ENCODE data around the gene ALDH1L1. TPM values are rescaled to one million over a fixed set of nuclear protein-coding genes. Genes with fewer than 3 reads are reported as not detected.

The ALDH1L1 gene
- total and polyA plus RNA-seq, 8 donors = 1.4 to 17.4 (median 5.2) TPM

DNA sequence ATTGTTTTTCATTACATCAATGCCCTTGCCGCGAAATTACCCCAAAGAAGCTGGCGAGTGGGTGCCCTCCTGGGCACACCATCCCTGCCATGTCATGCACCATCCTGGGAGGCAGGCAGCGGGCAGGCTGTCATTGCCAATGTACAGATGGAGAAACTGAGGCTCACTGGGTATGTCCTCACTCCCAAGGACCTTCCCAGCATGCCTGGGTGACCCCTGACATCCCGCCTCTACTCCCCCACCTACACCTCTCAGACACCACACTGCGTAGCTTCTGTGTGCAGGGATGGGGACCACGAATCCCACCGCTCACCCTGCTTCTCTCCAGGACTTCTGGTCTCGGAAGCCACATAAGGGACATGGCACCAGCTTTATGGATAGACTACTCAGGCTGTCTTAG is 55.5 kb downstream of the ALDH1L1 start:
- TF ChIP-seq EP300 (IDR thresholded peaks at IDR 0.05) = no peak
- TF ChIP-seq, protein P1, sequence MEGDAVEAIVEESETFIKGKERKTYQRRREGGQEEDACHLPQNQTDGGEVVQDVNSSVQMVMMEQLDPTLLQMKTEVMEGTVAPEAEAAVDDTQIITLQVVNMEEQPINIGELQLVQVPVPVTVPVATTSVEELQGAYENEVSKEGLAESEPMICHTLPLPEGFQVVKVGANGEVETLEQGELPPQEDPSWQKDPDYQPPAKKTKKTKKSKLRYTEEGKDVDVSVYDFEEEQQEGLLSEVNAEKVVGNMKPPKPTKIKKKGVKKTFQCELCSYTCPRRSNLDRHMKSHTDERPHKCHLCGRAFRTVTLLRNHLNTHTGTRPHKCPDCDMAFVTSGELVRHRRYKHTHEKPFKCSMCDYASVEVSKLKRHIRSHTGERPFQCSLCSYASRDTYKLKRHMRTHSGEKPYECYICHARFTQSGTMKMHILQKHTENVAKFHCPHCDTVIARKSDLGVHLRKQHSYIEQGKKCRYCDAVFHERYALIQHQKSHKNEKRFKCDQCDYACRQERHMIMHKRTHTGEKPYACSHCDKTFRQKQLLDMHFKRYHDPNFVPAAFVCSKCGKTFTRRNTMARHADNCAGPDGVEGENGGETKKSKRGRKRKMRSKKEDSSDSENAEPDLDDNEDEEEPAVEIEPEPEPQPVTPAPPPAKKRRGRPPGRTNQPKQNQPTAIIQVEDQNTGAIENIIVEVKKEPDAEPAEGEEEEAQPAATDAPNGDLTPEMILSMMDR (IDR thresholded peaks at IDR 0.05) = no peak
- TF ChIP-seq POLR2A (IDR thresholded peaks at IDR 0.05) = no peak
- no peak for TF ChIP-seq POLR2AphosphoS5 (IDR thresholded peaks at IDR 0.05)
- no peaks in the 10 kb centered on the region for H3K9me3 ChIP-seq
- H3K4me3 ChIP-seq = no peak overlapping the region
- no peak overlapping the region for H3K27ac ChIP-seq
- peak in 1 of 2 donors; percentile 15 for DNase-seq
- H3K4me1 ChIP-seq = peaks cover 6 to 14% (median 12%) of the 10 kb centered on the region in 4 donors
- intact Hi-C loops (cut with DNase I; ENCODE audit: low total_unique reads) = loop anchor here (10.0 kb wide), 1 partner anchor 270 kb away; the partner anchor contains the start of gene CFAP100
- 81 to 95% (median 84%) methylated on average over 9 of the region's 9 CpGs for WGBS, 5 donors
- peaks cover 0 to 3% (median 0%) of the 10 kb centered on the region in 4 donors for H3K36me3 ChIP-seq
- H3K27me3 ChIP-seq = no peaks in the 10 kb centered on the region

DNA sequence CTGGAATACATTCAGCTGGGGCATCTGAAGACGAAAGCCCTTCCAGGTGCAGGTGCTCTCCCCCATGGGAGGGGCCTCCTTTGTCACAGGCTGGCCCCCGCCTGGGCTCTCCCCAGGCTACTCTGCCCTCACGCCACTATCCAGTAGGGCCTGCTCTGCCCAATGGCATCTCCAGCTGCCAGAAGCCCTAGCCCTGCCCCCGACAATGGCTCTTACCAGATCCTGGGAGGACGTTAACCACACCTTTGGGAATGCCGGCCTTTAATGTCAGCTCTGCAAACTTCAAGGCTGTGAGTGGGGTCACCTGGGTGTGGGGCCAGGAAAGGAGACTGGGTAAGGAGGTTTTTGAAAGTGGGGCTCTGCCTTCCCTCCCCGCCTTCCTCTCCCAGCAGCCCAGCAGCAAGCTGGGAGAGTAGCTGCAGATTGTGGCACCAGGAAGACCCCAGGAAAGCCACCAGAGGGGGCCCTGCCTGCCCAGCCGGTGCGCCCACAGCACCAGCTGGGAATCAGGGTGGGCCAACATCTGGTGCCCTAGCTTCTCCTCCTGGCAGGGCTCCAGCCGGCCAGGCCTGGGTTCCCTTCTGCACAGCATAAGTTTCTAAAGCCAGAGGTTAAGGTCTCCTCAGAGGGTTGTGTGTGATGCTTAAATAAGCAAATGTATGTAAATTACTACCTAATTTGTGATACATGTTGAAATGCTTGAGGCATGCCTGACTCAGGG is 56.1 kb downstream of the ALDH1L1 start:
- DNase-seq = peak in 1 of 2 donors; percentile 17
- H3K36me3 ChIP-seq = peaks cover 0 to 3% (median 0%) of the 10 kb centered on the region in 4 donors
- H3K4me3 ChIP-seq = no peak overlapping the region
- 56 to 67% (median 66%) methylated on average over 9 to 10 of the region's 10 CpGs for WGBS, 5 donors
- intact Hi-C loops (cut with DNase I; ENCODE audit: low total_unique reads) = loop anchor here (10.0 kb wide), 1 partner anchor 270 kb away; the partner anchor contains the start of gene CFAP100
- no peak overlapping the region for H3K27ac ChIP-seq
- H3K27me3 ChIP-seq = no peaks in the 10 kb centered on the region
- no peaks in the 10 kb centered on the region for H3K9me3 ChIP-seq
- TF ChIP-seq, protein P1 (IDR thresholded peaks at IDR 0.05) = no peak
- no peak for TF ChIP-seq POLR2AphosphoS5 (IDR thresholded peaks at IDR 0.05)
- no peak for TF ChIP-seq POLR2A (IDR thresholded peaks at IDR 0.05)
- TF ChIP-seq EP300 (IDR thresholded peaks at IDR 0.05) = no peak
- peaks cover 4 to 8% (median 7%) of the 10 kb centered on the region in 4 donors for H3K4me1 ChIP-seq

DNA sequence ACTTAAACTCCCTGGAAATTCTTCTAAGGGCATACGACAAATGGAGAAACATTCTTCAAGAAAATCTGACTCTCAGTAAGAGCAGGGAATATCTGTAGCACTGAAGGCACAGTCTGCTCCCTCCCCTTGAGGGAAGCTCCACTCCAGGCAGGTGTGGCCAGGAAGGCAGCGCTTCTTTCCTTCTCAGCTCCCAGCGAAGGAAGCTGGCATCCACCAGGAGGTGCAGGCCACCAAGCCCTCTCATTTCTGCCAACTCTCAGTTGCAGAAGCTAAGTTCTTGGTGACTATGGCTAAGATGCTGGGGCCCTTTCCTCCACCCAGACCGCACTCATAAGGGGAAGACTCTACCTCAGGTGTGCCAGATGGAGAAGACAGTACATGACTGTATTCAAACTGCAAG is 58.8 kb downstream of the ALDH1L1 start:
- TF ChIP-seq POLR2AphosphoS5 (IDR thresholded peaks at IDR 0.05) = no peak
- no peak for TF ChIP-seq POLR2A (IDR thresholded peaks at IDR 0.05)
- no peak for TF ChIP-seq EP300 (IDR thresholded peaks at IDR 0.05)
- Histone ChIP-seq H3K27ac (no peak overlapping the region), H3K4me1 (no peaks in the 10 kb centered on the region), H3K27me3 (peaks cover 0 to 4% (median 0%) of the 10 kb centered on the region in 3 donors), H3K4me3 (no peak overlapping the region), H3K36me3 (peaks cover 0 to 3% (median 0%) of the 10 kb centered on the region in 4 donors), H3K9me3 (no peaks in the 10 kb centered on the region)
- peak in 1 of 2 donors; percentile 11 for DNase-seq
- 81 to 92% (median 89%) methylated on average over 4 of the region's 4 CpGs for WGBS, 5 donors
- intact Hi-C loops (cut with DNase I; ENCODE audit: low total_unique reads) = loop anchor here (10.0 kb wide), 1 partner anchor 273 kb away; the partner anchor contains the start of gene CFAP100

GRCh38 chr3:126121074-126121473 is 59.3 kb downstream of the ALDH1L1 start:
- no peak overlapping the region for H3K4me3 ChIP-seq
- intact Hi-C loops (cut with DNase I; ENCODE audit: low total_unique reads) = loop anchor here (10.0 kb wide), 1 partner anchor 274 kb away; the partner anchor contains the start of gene CFAP100
- no peaks in the 10 kb centered on the region for H3K9me3 ChIP-seq
- H3K4me1 ChIP-seq = no peaks in the 10 kb centered on the region
- H3K36me3 ChIP-seq = peaks cover 0 to 3% (median 0%) of the 10 kb centered on the region in 4 donors
- DNase-seq = no peak
- TF ChIP-seq POLR2A (IDR thresholded peaks at IDR 0.05) (no peak), EP300 (IDR thresholded peaks at IDR 0.05) (no peak), POLR2AphosphoS5 (IDR thresholded peaks at IDR 0.05) (no peak)
- TF ChIP-seq, protein P1 (IDR thresholded peaks at IDR 0.05) = no peak
- H3K27ac ChIP-seq = no peak overlapping the region
- 92 to 96% (median 95%) methylated on average over 9 of the region's 9 CpGs for WGBS, 5 donors
- H3K27me3 ChIP-seq = peaks cover 0 to 4% (median 0%) of the 10 kb centered on the region in 3 donors

All from stomach (tissue), 9 donors.